Liver (tissue), 9 donors: ENCODE data around the gene HTR2A. TPM values are rescaled to one million over a fixed set of nuclear protein-coding genes. Genes with fewer than 3 reads are reported as not detected.

Experiments used
- DNase-seq: peaks from one replicate; pipeline ENCODE4 v3.0.0-alpha.2; 2017; ENCODE audit warnings: low spot score
- H3K27ac ChIP-seq, 2 donors: one replicate each; pipeline ENCODE4 v1.7.0; 2013; ENCODE audit warnings: inconsistent platforms in 2 of 2, low read length in 2 of 2, control low read depth in 1 of 2, low read depth in 1 of 2, mild to moderate bottlenecking in 1 of 2
- H3K27me3 ChIP-seq, 4 donors: one replicate each; pipeline versions ENCODE4 v1.6.1 to v1.7.0; 2013; ENCODE audit warnings: low read length in 3 of 4, inconsistent platforms in 1 of 4, mild to moderate bottlenecking in 1 of 4, moderate library complexity in 1 of 4; ENCODE audit not compliant: control insufficient read depth in 4 of 4, insufficient read depth in 4 of 4
- H3K36me3 ChIP-seq, 4 donors: one replicate each; pipeline versions ENCODE4 v1.6.1 to v1.7.0; 2013; ENCODE audit warnings: low read length in 3 of 4, mild to moderate bottlenecking in 3 of 4, low read depth in 1 of 4, moderate library complexity in 1 of 4; ENCODE audit not compliant: control insufficient read depth in 4 of 4, insufficient read depth in 3 of 4
- H3K4me1 ChIP-seq, 4 donors: one replicate each; pipeline versions ENCODE4 v1.6.1 to v1.7.0; 2013; ENCODE audit warnings: low read length in 3 of 4, mild to moderate bottlenecking in 3 of 4, moderate library complexity in 1 of 4; ENCODE audit not compliant: control insufficient read depth in 4 of 4, insufficient read depth in 4 of 4
- H3K4me3 ChIP-seq, 3 donors: one replicate each; pipeline versions ENCODE4 v1.6.1 to v1.7.0; 2013; ENCODE audit warnings: low read length in 3 of 3, control low read depth in 1 of 3, low read depth in 1 of 3, mild to moderate bottlenecking in 1 of 3
- H3K9ac ChIP-seq, 2 donors: one replicate each; pipeline ENCODE4 v1.7.0; 2013; ENCODE audit warnings: low read length in 2 of 2, mild to moderate bottlenecking in 2 of 2, moderate library complexity in 2 of 2, control low read depth in 1 of 2, low read depth in 1 of 2
- H3K9me3 ChIP-seq, 4 donors: one replicate each; pipeline versions ENCODE4 v1.6.1 to v1.7.0; 2013; ENCODE audit warnings: low read length in 3 of 4; ENCODE audit not compliant: control insufficient read depth in 4 of 4
- ATF3 ChIP-seq: IDR thresholded peaks from 2 replicates; pipeline ENCODE4 v1.6.1; 2016; ENCODE audit warnings: antibody characterized with exemption
- EGR1 ChIP-seq, 2 donors: IDR thresholded peaks; 2 replicates each; pipeline ENCODE4 v1.6.1; 2016 to 2018; ENCODE audit warnings: antibody characterized with exemption in 2 of 2, low read depth in 2 of 2
- FOXA1 ChIP-seq: IDR thresholded peaks from 2 replicates; pipeline ENCODE4 v1.6.1; 2016; ENCODE audit warnings: antibody characterized with exemption
- FOXA2 ChIP-seq: IDR thresholded peaks from 2 replicates; pipeline ENCODE4 v1.6.1; 2016; ENCODE audit warnings: antibody characterized with exemption
- GABPA ChIP-seq, 2 donors: IDR thresholded peaks in 1 of 2; conservative IDR thresholded peaks in 1 of 2; 2 replicates each; pipeline ENCODE4 v1.6.1; 2016; ENCODE audit warnings: antibody characterized with exemption in 2 of 2, mild to moderate bottlenecking in 1 of 2, moderate library complexity in 1 of 2
- HNF4A ChIP-seq, 2 donors: conservative IDR thresholded peaks; 2 replicates each; pipeline ENCODE4 v1.6.1; 2016; ENCODE audit warnings: antibody characterized with exemption in 2 of 2, mild to moderate bottlenecking in 2 of 2
- HNF4G ChIP-seq: IDR thresholded peaks from 2 replicates; pipeline ENCODE4 v1.6.1; 2016; ENCODE audit warnings: antibody characterized with exemption
- JUND ChIP-seq, 2 donors: IDR thresholded peaks; 2 replicates each; pipeline ENCODE4 v1.6.1; 2016; ENCODE audit warnings: antibody characterized with exemption in 2 of 2
- MAX ChIP-seq: IDR thresholded peaks from 2 replicates; pipeline ENCODE4 v1.6.1; 2016; ENCODE audit warnings: antibody characterized with exemption
- NR2F2 ChIP-seq: IDR thresholded peaks from 2 replicates; pipeline ENCODE4 v1.6.1; 2016; ENCODE audit warnings: antibody characterized with exemption
- RAD21 ChIP-seq, 2 donors: IDR thresholded peaks; 2 replicates each; pipeline ENCODE4 v1.6.1; 2016; ENCODE audit warnings: antibody characterized with exemption in 2 of 2, mild to moderate bottlenecking in 2 of 2
- REST ChIP-seq: IDR thresholded peaks from 2 replicates; pipeline ENCODE4 v1.6.1; 2016; ENCODE audit warnings: antibody characterized with exemption, mild to moderate bottlenecking
- RXRA ChIP-seq, 2 donors: IDR thresholded peaks; 2 replicates each; pipeline ENCODE4 v1.6.1; 2017 to 2018; ENCODE audit warnings: antibody characterized with exemption in 2 of 2, mild to moderate bottlenecking in 1 of 2
- SP1 ChIP-seq: IDR thresholded peaks from 2 replicates; pipeline ENCODE4 v1.6.1; 2018; ENCODE audit warnings: antibody characterized with exemption, mild to moderate bottlenecking
- TAF1 ChIP-seq: conservative IDR thresholded peaks from 2 replicates; pipeline ENCODE4 v1.6.1; 2016; ENCODE audit warnings: antibody characterized with exemption, mild to moderate bottlenecking
- YY1 ChIP-seq: IDR thresholded peaks from 2 replicates; pipeline ENCODE4 v1.6.1; 2016; ENCODE audit warnings: antibody characterized with exemption, mild to moderate bottlenecking
- ZBTB33 ChIP-seq: IDR thresholded peaks from 2 replicates; pipeline ENCODE4 v1.6.1; 2016; ENCODE audit warnings: antibody characterized with exemption
- WGBS: extraction: QIAGEN DNeasy Blood & Tissue Kit; methylation state at CpG from one replicate; pipeline ENCODE4 v1.1.7; 2013; 5-methylcytosine and 5-hydroxymethylcytosine counted together
- polyA plus RNA-seq, 2 donors: library from polyadenylated mRNA; stranded (reverse) in 1 of 2; unstranded in 1 of 2; fragments of 200-250 nt in 1 of 2; fragments of >200 nt in 1 of 2; fragmentation: Nextera tagmentation in 1 of 2; extraction: Ambion mirVana in 1 of 2; gene quantifications; one replicate each; pipeline versions ENCODE4 v1.2.1 to v1.2.3, GENCODE V29; 2013 to 2015
- total RNA-seq, 2 donors: library from RNA; depleted of rRNA; stranded (reverse); fragments of >200 nt; gene quantifications; one replicate each; pipeline ENCODE4 v1.2.3, GENCODE V29; 2014
- TF ChIP-seq, protein P1 (sequence below): fragments of 150-350 bp; IDR thresholded peaks from 2 replicates; pipeline ENCODE4 v1.5.1; 2017; ENCODE audit warnings: improper control_type of control experiment, low read depth, low read length; ENCODE audit not compliant: missing input control
- donor health status: healthy.
- donor health status: healthy.
- donor health status: healthy.
- donor health status: healthy.
- donor health status: healthy.

Gene HTR2A
- total and polyA plus RNA-seq, 4 donors, result under 0.01 to 0.19 (median 0.19) TPM; not detected in 1

- Histone ChIP-seq H3K9me3 (no peaks in the 10 kb centered on the region), H3K9ac (no peak overlapping the region), H3K27ac (no peak overlapping the region), H3K4me1 (no peaks in the 10 kb centered on the region), H3K36me3 (no peaks in the 10 kb centered on the region), H3K27me3 (no peaks in the 10 kb centered on the region), H3K4me3 (no peak overlapping the region)
- TF ChIP-seq, protein P1, sequence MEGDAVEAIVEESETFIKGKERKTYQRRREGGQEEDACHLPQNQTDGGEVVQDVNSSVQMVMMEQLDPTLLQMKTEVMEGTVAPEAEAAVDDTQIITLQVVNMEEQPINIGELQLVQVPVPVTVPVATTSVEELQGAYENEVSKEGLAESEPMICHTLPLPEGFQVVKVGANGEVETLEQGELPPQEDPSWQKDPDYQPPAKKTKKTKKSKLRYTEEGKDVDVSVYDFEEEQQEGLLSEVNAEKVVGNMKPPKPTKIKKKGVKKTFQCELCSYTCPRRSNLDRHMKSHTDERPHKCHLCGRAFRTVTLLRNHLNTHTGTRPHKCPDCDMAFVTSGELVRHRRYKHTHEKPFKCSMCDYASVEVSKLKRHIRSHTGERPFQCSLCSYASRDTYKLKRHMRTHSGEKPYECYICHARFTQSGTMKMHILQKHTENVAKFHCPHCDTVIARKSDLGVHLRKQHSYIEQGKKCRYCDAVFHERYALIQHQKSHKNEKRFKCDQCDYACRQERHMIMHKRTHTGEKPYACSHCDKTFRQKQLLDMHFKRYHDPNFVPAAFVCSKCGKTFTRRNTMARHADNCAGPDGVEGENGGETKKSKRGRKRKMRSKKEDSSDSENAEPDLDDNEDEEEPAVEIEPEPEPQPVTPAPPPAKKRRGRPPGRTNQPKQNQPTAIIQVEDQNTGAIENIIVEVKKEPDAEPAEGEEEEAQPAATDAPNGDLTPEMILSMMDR, result no peak
- TF ChIP-seq JUND (IDR thresholded peaks at IDR 0.05) (no peak), REST (no peak), YY1 (no peak), FOXA1 (no peak), ZBTB33 (no peak), MAX (no peak), HNF4G (no peak), SP1 (no peak), RAD21 (IDR thresholded peaks at IDR 0.05) (no peak), TAF1 (no peak), FOXA2 (no peak), RXRA (IDR thresholded peaks at IDR 0.05) (no peak), EGR1 (IDR thresholded peaks at IDR 0.05; ENCODE audit: low read depth in 2 of 2) (no peak), HNF4A (conservative IDR thresholded peaks at IDR 0.05) (no peak), GABPA (IDR thresholded peaks at IDR 0.05 in 1 of 2, conservative IDR thresholded peaks at IDR 0.05 in 1 of 2) (no peak), ATF3 (no peak), NR2F2 (no peak)
- DNase-seq, result no peak
- WGBS, result 93% methylated on average over 2 of the region's 2 CpGs
Observed at GRCh38 chr13:46822551-46822950, 74.3 kb downstream of the HTR2A start.
